Osteocyte (in vitro differentiated cells): ENCODE data around the gene DPF3. TPM values are rescaled to one million over a fixed set of nuclear protein-coding genes. Genes with fewer than 3 reads are reported as not detected.
A peak's percentile ranks its signal among the peaks of the same experiment; 100 is the strongest.

Source experiments
- DNase-seq: peaks from one replicate; pipeline ENCODE4 v3.0.0; 2021; ENCODE audit warnings: mixed read lengths; ENCODE audit not compliant: unreplicated experiment; ENCODE audit errors: extremely low spot score
- H3K27ac Mint-ChIP-seq: one replicate; pipeline ENCODE4 v1.8.0; 2021; ENCODE audit warnings: mild to moderate bottlenecking, mixed read lengths; ENCODE audit not compliant: unreplicated experiment
- H3K27me3 Mint-ChIP-seq: one replicate; pipeline ENCODE4 v1.8.0; 2021; ENCODE audit warnings: mixed read lengths; ENCODE audit not compliant: unreplicated experiment
- H3K36me3 Mint-ChIP-seq: one replicate; pipeline ENCODE4 v1.8.0; 2021; ENCODE audit warnings: mixed read lengths; ENCODE audit not compliant: unreplicated experiment
- H3K4me1 Mint-ChIP-seq: one replicate; pipeline ENCODE4 v1.8.0; 2021; ENCODE audit warnings: mixed read lengths; ENCODE audit not compliant: unreplicated experiment
- H3K4me3 Mint-ChIP-seq: one replicate; pipeline ENCODE4 v1.8.0; 2021; ENCODE audit warnings: mild to moderate bottlenecking, moderate library complexity, mixed read lengths; ENCODE audit not compliant: unreplicated experiment
- H3K9me3 Mint-ChIP-seq: one replicate; pipeline ENCODE4 v1.8.0; 2021; ENCODE audit warnings: mixed read lengths; ENCODE audit not compliant: unreplicated experiment
- total RNA-seq: library from RNA; stranded (reverse); gene quantifications from 2 replicates; pipeline ENCODE4 v1.2.1, GENCODE V29; 2021
- TF ChIP-seq, protein P1 (sequence below): fragments of 200-600 bp; sonication (generic); IDR thresholded peaks from 2 replicates; pipeline ENCODE4 v1.5.0; 2021; ENCODE audit warnings: antibody characterized with exemption, mild to moderate bottlenecking, moderate library complexity

The DPF3 gene
- total RNA-seq, 1 donor from 2014 or later, result 5.8 TPM

DNA sequence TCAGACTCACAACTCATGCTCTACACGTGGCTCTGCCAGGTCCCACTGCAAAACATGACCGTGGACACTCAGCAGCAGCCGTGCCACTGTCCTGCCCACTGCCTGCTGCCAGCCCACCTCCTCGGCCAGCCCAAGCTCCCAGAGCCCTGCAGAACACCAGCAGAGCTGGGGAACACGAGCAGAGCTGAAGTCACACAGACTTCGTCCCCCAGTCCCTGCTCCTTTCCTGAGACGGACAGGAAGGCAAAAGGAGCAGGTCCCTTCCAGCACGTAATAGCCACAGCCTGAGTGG, 152.1 kb downstream of the DPF3 start:
- Mint-ChIP-seq H3K4me1 (peaks cover 21% of the 10 kb centered on the region), H3K27me3 (no peaks in the 10 kb centered on the region), H3K36me3 (no peaks in the 10 kb centered on the region), H3K27ac (no peak overlapping the region), H3K4me3 (no peak overlapping the region), H3K9me3 (no peaks in the 10 kb centered on the region)
- TF ChIP-seq, protein P1, sequence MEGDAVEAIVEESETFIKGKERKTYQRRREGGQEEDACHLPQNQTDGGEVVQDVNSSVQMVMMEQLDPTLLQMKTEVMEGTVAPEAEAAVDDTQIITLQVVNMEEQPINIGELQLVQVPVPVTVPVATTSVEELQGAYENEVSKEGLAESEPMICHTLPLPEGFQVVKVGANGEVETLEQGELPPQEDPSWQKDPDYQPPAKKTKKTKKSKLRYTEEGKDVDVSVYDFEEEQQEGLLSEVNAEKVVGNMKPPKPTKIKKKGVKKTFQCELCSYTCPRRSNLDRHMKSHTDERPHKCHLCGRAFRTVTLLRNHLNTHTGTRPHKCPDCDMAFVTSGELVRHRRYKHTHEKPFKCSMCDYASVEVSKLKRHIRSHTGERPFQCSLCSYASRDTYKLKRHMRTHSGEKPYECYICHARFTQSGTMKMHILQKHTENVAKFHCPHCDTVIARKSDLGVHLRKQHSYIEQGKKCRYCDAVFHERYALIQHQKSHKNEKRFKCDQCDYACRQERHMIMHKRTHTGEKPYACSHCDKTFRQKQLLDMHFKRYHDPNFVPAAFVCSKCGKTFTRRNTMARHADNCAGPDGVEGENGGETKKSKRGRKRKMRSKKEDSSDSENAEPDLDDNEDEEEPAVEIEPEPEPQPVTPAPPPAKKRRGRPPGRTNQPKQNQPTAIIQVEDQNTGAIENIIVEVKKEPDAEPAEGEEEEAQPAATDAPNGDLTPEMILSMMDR, result no peak
- DNase-seq, result peak; percentile 66

DNA sequence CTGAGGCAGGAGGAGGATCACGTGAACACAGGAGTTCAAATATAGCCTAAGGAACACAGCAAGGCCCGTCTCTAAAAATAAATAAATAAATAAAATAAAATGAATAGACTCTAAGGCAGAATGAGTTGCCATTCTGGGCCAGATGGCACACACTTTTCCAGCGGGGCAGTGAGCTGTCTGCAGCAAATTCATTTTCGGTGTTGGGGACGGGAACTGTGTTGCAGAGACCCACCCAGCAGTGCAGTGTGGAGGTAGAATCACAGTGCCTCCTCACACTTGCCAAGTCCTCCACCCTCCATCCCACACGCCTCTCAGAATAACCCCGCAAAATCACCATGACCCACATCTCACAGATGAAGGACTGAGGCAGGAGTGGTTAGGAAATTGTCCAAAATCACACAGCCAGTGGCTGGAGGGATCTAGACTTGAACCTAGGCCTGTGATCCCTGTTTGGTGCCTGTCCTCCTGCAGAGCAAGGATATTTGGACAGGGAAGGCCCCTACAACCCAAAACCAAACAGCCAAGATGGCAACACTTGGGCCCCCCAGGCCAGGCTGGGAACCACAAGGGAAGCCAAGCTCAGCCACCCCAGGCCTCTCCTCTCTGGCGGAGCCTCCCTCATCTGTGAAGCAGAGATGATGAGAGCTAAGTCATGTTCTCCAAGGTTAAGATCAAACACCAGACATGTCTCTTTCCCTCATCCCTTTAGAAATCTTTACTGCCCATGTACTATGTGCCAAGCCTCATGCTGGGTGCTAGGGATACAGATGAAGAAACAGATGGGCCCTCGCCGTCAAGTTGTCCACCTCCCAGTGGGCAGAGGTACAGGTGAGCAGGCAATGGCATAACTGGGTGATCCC, 152.7 kb downstream of the DPF3 start:
- TF ChIP-seq, protein P1, result no peak
- H3K36me3 Mint-ChIP-seq, result no peaks in the 10 kb centered on the region
- peak; percentile 64 for DNase-seq
- no peak overlapping the region for H3K4me3 Mint-ChIP-seq
- H3K9me3 Mint-ChIP-seq, result no peaks in the 10 kb centered on the region
- H3K27me3 Mint-ChIP-seq, result no peaks in the 10 kb centered on the region
- no peak overlapping the region for H3K27ac Mint-ChIP-seq
- peaks cover 21% of the 10 kb centered on the region for H3K4me1 Mint-ChIP-seq

DNA sequence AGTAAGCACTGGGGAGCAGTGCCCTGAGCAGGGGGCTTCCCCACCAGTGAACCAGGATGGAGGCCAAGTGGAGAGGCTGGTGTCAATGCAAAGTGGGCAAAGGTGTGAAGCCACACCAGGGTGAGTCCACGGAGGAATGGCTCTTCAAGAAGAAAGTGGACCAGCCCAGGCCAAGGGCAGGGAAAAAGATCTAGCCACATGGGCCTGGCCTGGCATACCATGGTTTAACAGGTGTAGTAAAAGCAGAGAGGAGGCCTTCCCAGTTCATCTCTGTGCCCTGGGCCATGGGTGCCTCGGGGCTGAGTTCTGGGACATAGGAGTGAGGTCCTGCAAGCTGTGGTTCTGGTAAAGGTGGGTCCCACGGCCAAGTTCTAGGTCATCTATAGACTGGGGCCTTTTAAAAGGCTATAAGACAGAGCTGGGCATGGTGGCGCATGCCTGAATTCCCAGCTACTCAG, 153.4 kb downstream of the DPF3 start:
- TF ChIP-seq, protein P1, result no peak
- Mint-ChIP-seq H3K27ac (no peak overlapping the region), H3K4me3 (no peak overlapping the region), H3K4me1 (peaks cover 20% of the 10 kb centered on the region), H3K9me3 (no peaks in the 10 kb centered on the region), H3K36me3 (no peaks in the 10 kb centered on the region), H3K27me3 (no peaks in the 10 kb centered on the region)
- peak; percentile 75 for DNase-seq

DNA sequence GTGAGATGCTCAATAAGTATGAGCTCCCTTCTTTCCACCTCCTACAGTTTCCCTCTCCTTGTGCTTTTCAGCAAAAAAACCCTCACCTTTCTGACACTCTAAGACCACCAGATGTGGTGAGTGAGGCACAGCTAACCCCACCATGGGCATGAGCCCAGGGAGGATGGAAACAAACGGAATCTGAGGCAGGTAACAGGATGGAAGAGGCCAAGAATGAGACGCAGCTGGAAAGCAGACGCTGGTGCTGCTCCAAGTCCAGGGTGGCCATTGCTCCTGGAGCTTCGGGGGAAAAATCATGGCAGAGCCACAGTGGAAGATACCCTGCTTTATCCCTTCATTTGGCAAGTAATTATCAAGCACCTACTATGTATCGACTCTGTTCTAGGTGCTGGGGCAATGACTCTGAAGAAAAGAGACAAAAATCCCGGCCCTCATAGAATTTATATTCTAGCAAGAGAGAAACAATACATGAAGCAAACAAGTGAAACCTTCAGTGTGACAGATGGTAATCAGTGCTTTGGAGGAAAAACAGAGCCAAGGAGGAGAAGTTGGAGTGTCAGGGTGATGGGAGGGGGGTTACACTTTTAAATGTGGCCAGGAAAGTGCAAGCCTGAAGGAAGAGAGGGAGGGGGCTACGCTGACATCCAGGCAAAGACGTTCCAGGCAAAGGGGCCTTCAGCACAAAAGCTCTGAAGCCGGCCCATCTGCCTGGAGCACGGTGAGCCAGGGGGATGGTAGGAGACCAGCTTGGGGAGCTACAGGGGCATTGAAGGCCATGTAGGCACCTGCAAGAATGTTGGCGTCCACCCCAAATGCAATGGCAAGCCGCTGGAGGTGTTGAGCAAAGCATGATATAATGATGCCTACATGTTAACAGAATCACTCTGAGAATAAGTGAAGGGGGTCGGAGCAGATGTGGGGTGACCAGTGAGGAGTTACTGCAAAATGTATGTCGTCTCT, 154.2 kb downstream of the DPF3 start:
- Mint-ChIP-seq H3K9me3 (no peaks in the 10 kb centered on the region), H3K36me3 (no peaks in the 10 kb centered on the region), H3K4me1 (peaks cover 17% of the 10 kb centered on the region), H3K4me3 (no peak overlapping the region), H3K27me3 (no peaks in the 10 kb centered on the region), H3K27ac (no peak overlapping the region)
- peak; percentile 66 for DNase-seq
- TF ChIP-seq, protein P1, result no peak

DNA sequence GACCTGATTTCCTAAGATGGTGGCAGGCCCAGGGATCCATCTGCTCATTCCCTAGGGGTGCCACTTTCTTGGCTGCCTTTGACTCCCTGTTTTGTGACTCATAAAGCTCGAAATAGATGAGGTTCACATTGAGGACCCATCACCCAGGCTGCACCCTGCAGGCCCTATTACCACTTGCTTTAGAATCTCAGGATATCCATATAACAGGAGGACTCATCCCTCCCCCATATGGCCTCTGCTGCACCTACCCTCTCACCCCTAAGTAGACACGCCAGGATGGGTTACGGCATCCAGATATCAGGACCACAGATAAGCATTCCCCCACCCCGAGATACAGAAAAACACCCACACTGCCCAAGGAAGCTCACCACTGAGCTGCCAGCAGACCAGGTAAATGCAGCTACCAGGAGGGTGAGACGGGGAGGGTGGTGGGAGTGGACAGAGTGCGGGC, 155.7 kb downstream of the DPF3 start:
- Mint-ChIP-seq H3K9me3 (no peaks in the 10 kb centered on the region), H3K27ac (no peak overlapping the region), H3K36me3 (no peaks in the 10 kb centered on the region), H3K27me3 (no peaks in the 10 kb centered on the region), H3K4me3 (no peak overlapping the region), H3K4me1 (peaks cover 8% of the 10 kb centered on the region)
- TF ChIP-seq, protein P1, result no peak
- peak; percentile 56 for DNase-seq
